GM12872 (cell line): Measurements from ENCODE around the gene NUP42.

Experiments
- CTCF ChIP-seq: IDR thresholded peaks from 3 replicates; pipeline ENCODE4 v1.5.1; 2011; ENCODE audit warnings: low read depth, mild to moderate bottlenecking, low read length, moderate library complexity; ENCODE audit not compliant: insufficient read depth

The NUP42 gene

DNA sequence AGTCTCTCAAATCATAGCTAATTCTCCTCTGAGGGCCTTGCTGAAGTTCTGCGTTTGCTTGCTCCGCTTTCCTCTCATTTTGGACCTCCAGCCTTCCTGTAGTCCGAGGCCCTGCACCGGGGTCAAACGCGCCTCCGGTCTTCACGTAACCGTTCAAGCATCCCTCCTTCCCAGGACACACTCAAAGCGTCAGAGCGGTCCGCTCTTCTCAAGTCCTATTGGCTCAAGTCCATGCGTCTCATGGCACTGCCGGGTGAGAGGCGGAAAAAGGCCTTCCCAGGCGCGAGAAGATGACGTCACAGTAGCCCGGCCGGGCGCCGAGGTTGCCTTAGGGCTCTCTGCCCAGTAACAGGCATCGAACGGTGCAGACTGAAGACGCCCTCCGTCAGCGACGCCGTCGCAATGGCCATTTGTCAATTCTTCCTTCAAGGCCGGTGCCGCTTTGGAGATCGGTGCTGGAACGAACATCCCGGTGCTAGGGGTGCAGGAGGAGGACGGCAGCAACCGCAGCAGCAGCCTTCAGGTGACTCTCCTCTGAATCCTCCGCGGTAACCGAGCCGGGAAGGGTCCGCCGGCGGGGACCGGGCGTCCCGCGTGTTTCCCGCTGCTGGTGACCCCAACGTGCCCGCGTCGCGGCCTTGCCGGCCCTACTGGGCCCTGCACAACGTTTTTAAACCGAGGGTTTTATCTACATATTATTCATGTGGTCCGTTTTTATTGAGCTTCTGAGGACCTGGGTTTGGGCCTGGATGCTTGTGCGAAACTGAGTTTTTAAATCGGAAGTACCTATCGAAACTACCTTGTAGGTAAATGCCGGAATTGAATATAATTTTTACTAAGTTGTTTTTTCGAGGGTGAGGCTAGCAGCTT, at the start of gene NUP42:
NUP42 (plus strand) TSS at position 365 of the 870 bp plus-strand sequence; CDS start at position 403, 38 bp downstream.
- no peak for TF ChIP-seq CTCF

GRCh38 chr7:23133797-23134196, 48.1 kb upstream of the NUP42 start:
- TF ChIP-seq CTCF: no peak

GRCh38 chr7:23135755-23136154, 46.1 kb upstream of the NUP42 start:
- no peak for TF ChIP-seq CTCF

DNA sequence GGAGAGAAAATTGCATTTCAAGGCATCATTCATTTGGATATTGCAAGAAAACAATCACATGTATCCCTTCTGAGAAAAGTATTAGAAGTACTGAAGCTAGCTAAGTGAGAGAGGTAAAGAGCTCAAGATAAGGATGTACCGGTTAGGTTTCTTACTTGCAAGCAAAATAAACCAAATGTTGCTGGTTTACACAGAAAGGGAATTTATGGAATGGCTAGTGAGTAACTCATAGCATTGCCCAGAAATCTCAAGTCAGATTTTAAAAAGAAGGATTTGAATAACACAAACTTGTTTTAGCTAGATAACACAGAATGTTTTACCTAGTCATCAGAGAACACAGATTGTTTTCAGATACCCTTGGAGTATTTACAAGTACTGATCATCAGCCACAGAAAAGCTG, 45.6 kb upstream of the NUP42 start:
- no peak for TF ChIP-seq CTCF

- no peak for TF ChIP-seq CTCF
Measured at GRCh38 chr7:23157679-23158078, 24.2 kb upstream of the NUP42 start.

GRCh38 chr7:23158546-23158945, 23.3 kb upstream of the NUP42 start:
- no peak for TF ChIP-seq CTCF

GRCh38 chr7:23161482-23161881, 20.4 kb upstream of the NUP42 start:
- TF ChIP-seq CTCF: no peak
